K562 (cell line): ENCODE measurements around the gene HES5. TPM values are rescaled to one million over a fixed set of nuclear protein-coding genes. Genes with fewer than 3 reads are reported as not detected.

ENCODE experiments used
- EHMT2 ChIP-seq: fragments of 450-650 bp; IDR thresholded peaks from 2 replicates; pipeline ENCODE4 v1.6.1; 2018; ENCODE audit warnings: antibody characterized with exemption
- ESRRA ChIP-seq: fragments of 450-650 bp; IDR thresholded peaks from 2 replicates; pipeline ENCODE4 v1.6.1; 2014; ENCODE audit warnings: low read depth, mild to moderate bottlenecking, moderate library complexity, borderline replicate concordance
- FOXM1 ChIP-seq, 2 experiments: fragments of 450-650 bp in 1 of 2; sonication (generic) in 1 of 2; formaldehyde crosslinking in 1 of 2; IDR thresholded peaks; 2 replicates each; pipeline versions ENCODE4 v1.6.1 to v1.9.0; 2017 to 2022; ENCODE audit warnings: low read depth in 2 of 2, mild to moderate bottlenecking in 2 of 2, missing genetic modification reagents in 1 of 2, moderate library complexity in 1 of 2
- FUS ChIP-seq: fragments of 200-400 bp; formaldehyde crosslinking; optimal IDR thresholded peaks from 2 replicates; pipeline ENCODE3; 2017; ENCODE audit warnings: low read depth, low read length
- HMBOX1 ChIP-seq: sonication (generic); IDR thresholded peaks from 2 replicates; pipeline ENCODE4 v1.6.1; 2016
- HNRNPUL1 ChIP-seq: fragments of 200-400 bp; formaldehyde crosslinking; IDR thresholded peaks from 2 replicates; pipeline ENCODE4 v1.6.1; 2017; ENCODE audit warnings: low read length
- NR2C2 ChIP-seq, 2 experiments: fragments of 200-800 bp in 1 of 2; sonication (Bioruptor generic) in 1 of 2; sonication (generic) in 1 of 2; formaldehyde crosslinking in 1 of 2; IDR thresholded peaks; 2 replicates each; pipeline versions ENCODE4 v1.6.1 to v1.8.0; 2016 to 2022; ENCODE audit warnings: mild to moderate bottlenecking in 1 of 2, missing compliant biosample characterization in 1 of 2, missing genetic modification characterization in 1 of 2, missing genetic modification reagents in 1 of 2
- NRF1 ChIP-seq, 2 experiments: fragments of 450-650 bp; IDR thresholded peaks in 1 of 2; conservative IDR thresholded peaks in 1 of 2; 2 replicates each; pipeline ENCODE4 v1.6.1; 2014; ENCODE audit warnings: mild to moderate bottlenecking in 2 of 2
- PML ChIP-seq: IDR thresholded peaks from 2 replicates; pipeline ENCODE4 v1.6.1; 2012; ENCODE audit warnings: low read length, inconsistent platforms
- POLR2AphosphoS2 ChIP-seq: IDR thresholded peaks from 2 replicates; pipeline ENCODE4 v1.6.1; 2012; ENCODE audit warnings: low read length, improper control_type of control experiment
- SIN3B ChIP-seq: fragments of 450-650 bp; IDR thresholded peaks from 2 replicates; pipeline ENCODE4 v1.6.1; 2017; ENCODE audit warnings: low read depth, mild to moderate bottlenecking, moderate library complexity
- SNRNP70 ChIP-seq: fragments of 200-400 bp; formaldehyde crosslinking; optimal IDR thresholded peaks from 2 replicates; pipeline ENCODE3; 2017; ENCODE audit warnings: low read depth, low read length
- TEAD1 ChIP-seq, 2 experiments: fragments of 450-650 bp in 1 of 2; sonication (generic) in 1 of 2; formaldehyde crosslinking; IDR thresholded peaks; 2 replicates each; pipeline versions ENCODE4 v1.4.0 to v1.8.0; 2020 to 2022; ENCODE audit warnings: mild to moderate bottlenecking in 2 of 2, missing genetic modification reagents in 1 of 2
- THAP7 ChIP-seq: fragments of 250-450 bp; sonication (Bioruptor Pico); IDR thresholded peaks from 2 replicates; pipeline ENCODE4 v1.5.0; 2021
- ZNF140 ChIP-seq: fragments of 250-450 bp; sonication (Bioruptor Pico); IDR thresholded peaks from 2 replicates; pipeline ENCODE4 v1.8.0; 2021; ENCODE audit warnings: moderate library complexity, mild to moderate bottlenecking, inconsistent platforms
- ZNF175 ChIP-seq: fragments of 200-800 bp; sonication (Bioruptor generic); IDR thresholded peaks from 2 replicates; pipeline ENCODE4 v1.6.1; 2016; ENCODE audit warnings: low read depth, mild to moderate bottlenecking, missing genetic modification characterization, missing compliant biosample characterization
- ZNF354B ChIP-seq: fragments of 250-450 bp; sonication (Bioruptor Pico); IDR thresholded peaks from 2 replicates; pipeline ENCODE4 v1.4.0; 2020
- ZNF445 ChIP-seq: fragments of 250-450 bp; sonication (Bioruptor Pico); IDR thresholded peaks from 2 replicates; pipeline ENCODE4 v1.4.0; 2020; ENCODE audit warnings: low read depth, mild to moderate bottlenecking, moderate library complexity
- ZNF586 ChIP-seq: fragments of 450-650 bp; formaldehyde crosslinking; conservative IDR thresholded peaks from 2 replicates; pipeline ENCODE4 v1.4.0; 2020; ENCODE audit warnings: mild to moderate bottlenecking, moderate library complexity
- ZNF780A ChIP-seq: fragments of 250-450 bp; sonication (Bioruptor Pico); IDR thresholded peaks from 2 replicates; pipeline ENCODE4 v1.5.0; 2021; ENCODE audit warnings: mild to moderate bottlenecking
- polyA plus RNA-seq, 8 experiments: library from polyadenylated mRNA; depleted of rRNA in 4 of 8; stranded (reverse) in 5 of 8; unstranded in 3 of 8; fragments of >200 nt; fragmentation: Nextera tagmentation in 2 of 8; fragmentation: Illumina TruSeq in 1 of 8; extraction: Ambion mirVana in 2 of 8; extraction: Trizol in 1 of 8; gene quantifications; 2 replicates each; pipeline versions ENCODE4 v1.2.1 to v1.2.3, GENCODE V29; 2011 to 2014; ENCODE audit warnings: inconsistent platforms in 1 of 8, missing spikeins in 1 of 8
- total RNA-seq, 7 experiments: library from RNA; depleted of rRNA in 6 of 7; stranded (reverse); fragments of >200 nt in 6 of 7; fragmentation: Illumina TruSeq in 2 of 7; extraction: Trizol in 2 of 7; gene quantifications; 2 replicates each; pipeline versions ENCODE4 v1.2.1 to v1.2.3, GENCODE V29; 2011 to 2021; ENCODE audit warnings: low replicate concordance in 1 of 7
- TF ChIP-seq, protein P1 (sequence below): fragments of 450-650 bp; formaldehyde crosslinking; IDR thresholded peaks from 2 replicates; pipeline ENCODE4 v1.4.0; 2020; ENCODE audit warnings: mild to moderate bottlenecking, moderate library complexity
- TF ChIP-seq, protein P2 (sequence below): fragments of 450-650 bp; IDR thresholded peaks from 2 replicates; pipeline ENCODE4 v1.6.1; 2017; ENCODE audit warnings: mild to moderate bottlenecking, moderate library complexity
- TF ChIP-seq, protein P3 (sequence below): fragments of 200-400 bp; formaldehyde crosslinking; IDR thresholded peaks from 2 replicates; pipeline ENCODE4 v1.6.1; 2017; ENCODE audit warnings: mild to moderate bottlenecking, low read depth, low read length, moderate library complexity

HES5 gene
- total and polyA plus RNA-seq, 9 of the 15 experiments (the other 6 are each of a cell fraction or from before 2014, with no cell fraction given), result not detected

DNA sequence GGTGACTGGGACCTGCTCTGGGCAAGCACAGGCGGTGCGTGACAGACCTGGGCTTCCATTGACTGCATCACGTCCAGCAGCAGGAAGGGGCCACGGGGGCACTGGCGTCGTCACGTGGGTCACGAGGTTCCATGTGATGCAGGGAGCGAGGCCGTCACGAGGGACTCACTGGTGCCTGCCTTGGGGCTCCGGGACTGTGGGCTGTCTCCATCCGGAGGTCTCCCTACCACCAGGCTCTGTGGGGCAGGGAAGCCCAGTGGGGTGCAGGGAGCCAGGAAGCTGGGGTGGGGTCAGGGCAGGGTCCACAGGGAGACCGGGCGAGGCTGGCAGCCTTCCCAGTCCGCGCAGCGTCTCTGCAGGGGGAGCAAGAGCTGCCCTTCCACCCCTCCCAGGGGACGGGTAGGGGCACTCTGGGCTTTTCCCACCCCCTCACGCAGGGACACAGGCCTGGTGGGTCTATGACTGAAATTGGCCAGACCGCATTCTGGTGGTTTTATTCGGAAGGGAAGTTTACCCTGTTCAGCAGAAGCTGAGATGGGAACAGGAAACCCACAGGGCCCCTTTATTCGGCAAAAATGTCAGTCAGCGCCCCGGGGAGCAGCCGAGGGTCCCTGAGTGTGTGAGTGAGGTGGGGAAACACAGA is 25.7 kb upstream of the HES5 start (continued):
- TF ChIP-seq HMBOX1 (no peak), ZNF445 (no peak), PML (no peak), NRF1 (conservative IDR thresholded peaks at IDR 0.05 in 1 of 2, IDR thresholded peaks at IDR 0.05 in 1 of 2) (no peak), THAP7 (CRISPR knock-in tag) (no peak), ESRRA (no peak), EHMT2 (no peak), POLR2AphosphoS2 (no peak), SNRNP70 (no peak), TEAD1 (CRISPR knock-in tag; IDR thresholded peaks at IDR 0.05) (0 out of 4 replicates have a peak, but pooled peaks of 1 of the 2 experiments have one; percentile 29), FOXM1 (IDR thresholded peaks at IDR 0.05; ENCODE audit: low read depth) (no peak), FOXM1 (CRISPR knock-in tag; IDR thresholded peaks at IDR 0.05; ENCODE audit: low read depth) (no peak), ZNF140 (no peak), SIN3B (no peak), FUS (no peak), NR2C2 (CRISPR knock-in tag; IDR thresholded peaks at IDR 0.05) (no peak), NR2C2 (tag; IDR thresholded peaks at IDR 0.05) (no peak), ZNF175 (CRISPR knock-in tag) (0 out of 2 replicates have a peak, but pooled peaks have one; percentile 16), ZNF354B (CRISPR knock-in tag) (no peak), HNRNPUL1 (no peak), ZNF780A (CRISPR knock-in tag) (no peak), ZNF586 (CRISPR knock-in tag) (no peak)
- TF ChIP-seq, protein P1, sequence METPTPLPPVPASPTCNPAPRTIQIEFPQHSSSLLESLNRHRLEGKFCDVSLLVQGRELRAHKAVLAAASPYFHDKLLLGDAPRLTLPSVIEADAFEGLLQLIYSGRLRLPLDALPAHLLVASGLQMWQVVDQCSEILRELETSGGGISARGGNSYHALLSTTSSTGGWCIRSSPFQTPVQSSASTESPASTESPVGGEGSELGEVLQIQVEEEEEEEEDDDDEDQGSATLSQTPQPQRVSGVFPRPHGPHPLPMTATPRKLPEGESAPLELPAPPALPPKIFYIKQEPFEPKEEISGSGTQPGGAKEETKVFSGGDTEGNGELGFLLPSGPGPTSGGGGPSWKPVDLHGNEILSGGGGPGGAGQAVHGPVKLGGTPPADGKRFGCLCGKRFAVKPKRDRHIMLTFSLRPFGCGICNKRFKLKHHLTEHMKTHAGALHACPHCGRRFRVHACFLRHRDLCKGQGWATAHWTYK (CRISPR knock-in tag), result peak; percentile 78
- TF ChIP-seq, protein P2, sequence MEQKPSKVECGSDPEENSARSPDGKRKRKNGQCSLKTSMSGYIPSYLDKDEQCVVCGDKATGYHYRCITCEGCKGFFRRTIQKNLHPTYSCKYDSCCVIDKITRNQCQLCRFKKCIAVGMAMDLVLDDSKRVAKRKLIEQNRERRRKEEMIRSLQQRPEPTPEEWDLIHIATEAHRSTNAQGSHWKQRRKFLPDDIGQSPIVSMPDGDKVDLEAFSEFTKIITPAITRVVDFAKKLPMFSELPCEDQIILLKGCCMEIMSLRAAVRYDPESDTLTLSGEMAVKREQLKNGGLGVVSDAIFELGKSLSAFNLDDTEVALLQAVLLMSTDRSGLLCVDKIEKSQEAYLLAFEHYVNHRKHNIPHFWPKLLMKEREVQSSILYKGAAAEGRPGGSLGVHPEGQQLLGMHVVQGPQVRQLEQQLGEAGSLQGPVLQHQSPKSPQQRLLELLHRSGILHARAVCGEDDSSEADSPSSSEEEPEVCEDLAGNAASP, result no peak
- TF ChIP-seq, protein P3, sequence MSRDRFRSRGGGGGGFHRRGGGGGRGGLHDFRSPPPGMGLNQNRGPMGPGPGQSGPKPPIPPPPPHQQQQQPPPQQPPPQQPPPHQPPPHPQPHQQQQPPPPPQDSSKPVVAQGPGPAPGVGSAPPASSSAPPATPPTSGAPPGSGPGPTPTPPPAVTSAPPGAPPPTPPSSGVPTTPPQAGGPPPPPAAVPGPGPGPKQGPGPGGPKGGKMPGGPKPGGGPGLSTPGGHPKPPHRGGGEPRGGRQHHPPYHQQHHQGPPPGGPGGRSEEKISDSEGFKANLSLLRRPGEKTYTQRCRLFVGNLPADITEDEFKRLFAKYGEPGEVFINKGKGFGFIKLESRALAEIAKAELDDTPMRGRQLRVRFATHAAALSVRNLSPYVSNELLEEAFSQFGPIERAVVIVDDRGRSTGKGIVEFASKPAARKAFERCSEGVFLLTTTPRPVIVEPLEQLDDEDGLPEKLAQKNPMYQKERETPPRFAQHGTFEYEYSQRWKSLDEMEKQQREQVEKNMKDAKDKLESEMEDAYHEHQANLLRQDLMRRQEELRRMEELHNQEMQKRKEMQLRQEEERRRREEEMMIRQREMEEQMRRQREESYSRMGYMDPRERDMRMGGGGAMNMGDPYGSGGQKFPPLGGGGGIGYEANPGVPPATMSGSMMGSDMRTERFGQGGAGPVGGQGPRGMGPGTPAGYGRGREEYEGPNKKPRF, result no peak
